Measurements from ENCODE around the gene DLG2. TPM values are rescaled to one million over a fixed set of nuclear protein-coding genes. Genes with fewer than 3 reads are reported as not detected.
"Not testable (repeated sequence)": the region's sequence is repeated elsewhere in the genome, so short reads cannot be mapped to it uniquely, and the experiment has no call there.

The DLG2 gene
- total RNA-seq, 1 donor: 1.3 TPM

GRCh38 chr11:84795698-84796097 lies 831.4 kb downstream of the DLG2 start:
- H3K4me3 ChIP-seq (ENCODE audit: low read depth, low read length): no peak overlapping the region
- no peak for TF ChIP-seq CTCF (IDR thresholded peaks at IDR 0.05; ENCODE audit: insufficient read depth, low read depth, low read length)
- DNase-seq (ENCODE audit: low read depth): no peak

GRCh38 chr11:84794663-84795443 lies 832.3 kb downstream of the DLG2 start:
- no peak for TF ChIP-seq CTCF (IDR thresholded peaks at IDR 0.05; ENCODE audit: insufficient read depth, low read depth, low read length)
- H3K4me3 ChIP-seq (ENCODE audit: low read depth, low read length): no peak overlapping the region

GRCh38 chr11:84793318-84793717 lies 833.8 kb downstream of the DLG2 start:
- TF ChIP-seq CTCF (IDR thresholded peaks at IDR 0.05; ENCODE audit: insufficient read depth, low read depth, low read length): no peak
- H3K4me3 ChIP-seq (ENCODE audit: low read depth, low read length): no peak overlapping the region
- DNase-seq (ENCODE audit: low read depth): no peak

More at GRCh38 chr11:84794663-84795443, 832.3 kb downstream of the DLG2 start:
- no peak for DNase-seq (ENCODE audit: low read depth)

- no peak for DNase-seq (ENCODE audit: low read depth)
- H3K4me3 ChIP-seq (ENCODE audit: low read depth, low read length): no peak overlapping the region
- no peak for TF ChIP-seq CTCF (IDR thresholded peaks at IDR 0.05; ENCODE audit: insufficient read depth, low read depth, low read length)
These were observed 836.2 kb downstream of the DLG2 start for GRCh38 chr11:84790849-84791427.

GRCh38 chr11:84788220-84788619 lies 838.9 kb downstream of the DLG2 start:
- no peak for TF ChIP-seq CTCF (IDR thresholded peaks at IDR 0.05; ENCODE audit: insufficient read depth, low read depth, low read length)
- H3K4me3 ChIP-seq (ENCODE audit: low read depth, low read length): no peak overlapping the region
- DNase-seq (ENCODE audit: low read depth): no peak

GRCh38 chr11:84784158-84784557 lies 843.0 kb downstream of the DLG2 start:
- not testable (repeated sequence) for H3K4me3 ChIP-seq (ENCODE audit: low read depth, low read length); DNase-seq (ENCODE audit: low read depth)

- peak; percentile 3 for DNase-seq (ENCODE audit: low read depth)
- no peak overlapping the region for H3K4me3 ChIP-seq (ENCODE audit: low read depth, low read length)
- TF ChIP-seq CTCF (IDR thresholded peaks at IDR 0.05; ENCODE audit: insufficient read depth, low read depth, low read length): peak; percentile 36
These were observed 846.4 kb downstream of the DLG2 start for GRCh38 chr11:84780689-84781293.
